ENCODE measurements around the gene SIN3A.
"Not testable (repeated sequence)": the region's sequence is repeated elsewhere in the genome, so short reads cannot be mapped to it uniquely, and the experiment has no call there.

Gene SIN3A

GRCh38 chr15:75347222-75348033, 104.1 kb downstream of the SIN3A start:
- peak overlapping the region; percentile 91 for H3K4me3 ChIP-seq (ENCODE audit: low read depth, low read length)
- H3K27me3 ChIP-seq (ENCODE audit: control insufficient read depth, insufficient read depth, low read length) = peaks cover 40% of the 10 kb centered on the region
- no peaks in the 10 kb centered on the region for H3K9me3 ChIP-seq (ENCODE audit: control insufficient read depth, insufficient read depth, low read depth, low read length)
- no peaks in the 10 kb centered on the region for H3K36me3 ChIP-seq (ENCODE audit: control insufficient read depth, insufficient read depth, low read length)
- no peak overlapping the region for H3K27ac ChIP-seq (ENCODE audit: low read depth, low read length)
- peaks cover 6% of the 10 kb centered on the region; the same call in 1 of the 2 replicates for H3K4me1 ChIP-seq (ENCODE audit: control insufficient read depth, insufficient read depth, low read length)
- H3K9ac ChIP-seq (ENCODE audit: low read length) = peak overlapping the region; percentile 74

GRCh38 chr15:75346796-75347221, 104.7 kb downstream of the SIN3A start, which contains the start of gene NEIL1:
Gene NEIL1 (plus strand): TSS chr15:75347039. CDS start chr15:75348906, 1,867 bp downstream.
- Histone ChIP-seq H3K9me3 (ENCODE audit: control insufficient read depth, insufficient read depth, low read depth, low read length) (no peaks in the 10 kb centered on the region), H3K27ac (ENCODE audit: low read depth, low read length) (no peak within 1 kb of the TSS), H3K36me3 (ENCODE audit: control insufficient read depth, insufficient read depth, low read length) (no peaks in the 10 kb centered on the region), H3K9ac (ENCODE audit: low read length) (peak within 1 kb of the TSS; percentile 74), H3K27me3 (ENCODE audit: control insufficient read depth, insufficient read depth, low read length) (peaks cover 40% of the 10 kb centered on the region), H3K4me1 (ENCODE audit: control insufficient read depth, insufficient read depth, low read length) (peaks cover 6% of the 10 kb centered on the region; the same call in 1 of the 2 replicates), H3K4me3 (ENCODE audit: low read depth, low read length) (peak within 1 kb of the TSS; percentile 91)

- H3K9me3 ChIP-seq (ENCODE audit: control insufficient read depth, insufficient read depth, low read depth, low read length); H3K9ac ChIP-seq (ENCODE audit: low read length); H3K4me3 ChIP-seq (ENCODE audit: low read depth, low read length); H3K27ac ChIP-seq (ENCODE audit: low read depth, low read length); H3K4me1 ChIP-seq (ENCODE audit: control insufficient read depth, insufficient read depth, low read length): not testable (repeated sequence)
- Histone ChIP-seq H3K27me3 (ENCODE audit: control insufficient read depth, insufficient read depth, low read length) (peaks cover 26% of the 10 kb centered on the region), H3K36me3 (ENCODE audit: control insufficient read depth, insufficient read depth, low read length) (peaks cover 16% of the 10 kb centered on the region)
These were observed 107.5 kb downstream of the SIN3A start for GRCh38 chr15:75343953-75344352.

- Histone ChIP-seq H3K4me3 (ENCODE audit: low read depth, low read length) (no peak overlapping the region), H3K27me3 (ENCODE audit: control insufficient read depth, insufficient read depth, low read length) (peaks cover 10% of the 10 kb centered on the region), H3K4me1 (ENCODE audit: control insufficient read depth, insufficient read depth, low read length) (no peaks in the 10 kb centered on the region), H3K9ac (ENCODE audit: low read length) (no peak overlapping the region), H3K9me3 (ENCODE audit: control insufficient read depth, insufficient read depth, low read depth, low read length) (no peaks in the 10 kb centered on the region), H3K36me3 (ENCODE audit: control insufficient read depth, insufficient read depth, low read length) (peaks cover 22% of the 10 kb centered on the region), H3K27ac (ENCODE audit: low read depth, low read length) (no peak overlapping the region)
These were observed 109.3 kb downstream of the SIN3A start for GRCh38 chr15:75342221-75342620.

- H3K4me3 ChIP-seq (ENCODE audit: low read depth, low read length) = no peak overlapping the region
- H3K36me3 ChIP-seq (ENCODE audit: control insufficient read depth, insufficient read depth, low read length) = peaks cover 22% of the 10 kb centered on the region
- no peak overlapping the region for H3K9ac ChIP-seq (ENCODE audit: low read length)
- no peaks in the 10 kb centered on the region for H3K27me3 ChIP-seq (ENCODE audit: control insufficient read depth, insufficient read depth, low read length)
- H3K27ac ChIP-seq (ENCODE audit: low read depth, low read length) = no peak overlapping the region
- H3K4me1 ChIP-seq (ENCODE audit: control insufficient read depth, insufficient read depth, low read length) = no peaks in the 10 kb centered on the region
- H3K9me3 ChIP-seq (ENCODE audit: control insufficient read depth, insufficient read depth, low read depth, low read length) = no peaks in the 10 kb centered on the region
These were observed 111.8 kb downstream of the SIN3A start for GRCh38 chr15:75339531-75340240.

- no peak overlapping the region for H3K4me3 ChIP-seq (ENCODE audit: low read depth, low read length)
- H3K27me3 ChIP-seq (ENCODE audit: control insufficient read depth, insufficient read depth, low read length) = no peaks in the 10 kb centered on the region
- H3K36me3 ChIP-seq (ENCODE audit: control insufficient read depth, insufficient read depth, low read length) = peaks cover 22% of the 10 kb centered on the region
- H3K4me1 ChIP-seq (ENCODE audit: control insufficient read depth, insufficient read depth, low read length) = no peaks in the 10 kb centered on the region
- H3K27ac ChIP-seq (ENCODE audit: low read depth, low read length) = no peak overlapping the region
- H3K9me3 ChIP-seq (ENCODE audit: control insufficient read depth, insufficient read depth, low read depth, low read length) = no peaks in the 10 kb centered on the region
- no peak overlapping the region for H3K9ac ChIP-seq (ENCODE audit: low read length)
These were observed 112.7 kb downstream of the SIN3A start for GRCh38 chr15:75338661-75339240.

GRCh38 chr15:75335705-75336355, 115.7 kb downstream of the SIN3A start, which contains the start of gene COMMD4:
Gene COMMD4 (plus strand): TSS chr15:75336063. CDS start chr15:75336090, 27 bp downstream.
- no peaks in the 10 kb centered on the region for H3K9me3 ChIP-seq (ENCODE audit: control insufficient read depth, insufficient read depth, low read depth, low read length)

GRCh38 chr15:75335313-75335704, 116.2 kb downstream of the SIN3A start:
- Histone ChIP-seq H3K9ac (ENCODE audit: low read length) (peak overlapping the region; percentile 88), H3K27ac (ENCODE audit: low read depth, low read length) (no peak overlapping the region)

More at GRCh38 chr15:75335705-75336355, 115.7 kb downstream of the SIN3A start, which contains the start of gene COMMD4:
- Histone ChIP-seq H3K4me1 (ENCODE audit: control insufficient read depth, insufficient read depth, low read length) (no peaks in the 10 kb centered on the region), H3K27ac (ENCODE audit: low read depth, low read length) (peak within 1 kb of the TSS; percentile 72; the same call in 1 of the 2 replicates), H3K36me3 (ENCODE audit: control insufficient read depth, insufficient read depth, low read length) (peaks cover 20% of the 10 kb centered on the region), H3K4me3 (ENCODE audit: low read depth, low read length) (peak within 1 kb of the TSS; percentile 95), H3K27me3 (ENCODE audit: control insufficient read depth, insufficient read depth, low read length) (no peaks in the 10 kb centered on the region), H3K9ac (ENCODE audit: low read length) (peak within 1 kb of the TSS; percentile 88)

GRCh38 chr15:75333654-75334419, 117.7 kb downstream of the SIN3A start:
- not testable (repeated sequence) for H3K27me3 ChIP-seq (ENCODE audit: control insufficient read depth, insufficient read depth, low read length); H3K4me3 ChIP-seq (ENCODE audit: low read depth, low read length); H3K27ac ChIP-seq (ENCODE audit: low read depth, low read length); H3K9me3 ChIP-seq (ENCODE audit: control insufficient read depth, insufficient read depth, low read depth, low read length); H3K4me1 ChIP-seq (ENCODE audit: control insufficient read depth, insufficient read depth, low read length); H3K9ac ChIP-seq (ENCODE audit: low read length); H3K36me3 ChIP-seq (ENCODE audit: control insufficient read depth, insufficient read depth, low read length)

More at GRCh38 chr15:75335313-75335704, 116.2 kb downstream of the SIN3A start:
- no peaks in the 10 kb centered on the region for H3K4me1 ChIP-seq (ENCODE audit: control insufficient read depth, insufficient read depth, low read length)
- H3K4me3 ChIP-seq (ENCODE audit: low read depth, low read length) = peak overlapping the region; percentile 95
- no peaks in the 10 kb centered on the region for H3K9me3 ChIP-seq (ENCODE audit: control insufficient read depth, insufficient read depth, low read depth, low read length)
- H3K36me3 ChIP-seq (ENCODE audit: control insufficient read depth, insufficient read depth, low read length) = peaks cover 19% of the 10 kb centered on the region
- no peaks in the 10 kb centered on the region for H3K27me3 ChIP-seq (ENCODE audit: control insufficient read depth, insufficient read depth, low read length)

GRCh38 chr15:75332093-75332492, 119.4 kb downstream of the SIN3A start:
- not testable (repeated sequence) for H3K27ac ChIP-seq (ENCODE audit: low read depth, low read length); H3K4me3 ChIP-seq (ENCODE audit: low read depth, low read length); H3K36me3 ChIP-seq (ENCODE audit: control insufficient read depth, insufficient read depth, low read length); H3K4me1 ChIP-seq (ENCODE audit: control insufficient read depth, insufficient read depth, low read length); H3K27me3 ChIP-seq (ENCODE audit: control insufficient read depth, insufficient read depth, low read length); H3K9me3 ChIP-seq (ENCODE audit: control insufficient read depth, insufficient read depth, low read depth, low read length); H3K9ac ChIP-seq (ENCODE audit: low read length)
